Activated CD4-positive, alpha-beta T cell treated with anti-CD3 and anti-CD28 coated beads for 1 hour (primary cell): ENCODE measurements around the gene CNBD2.
"Not testable (repeated sequence)": the region's sequence is repeated elsewhere in the genome, so short reads cannot be mapped to it uniquely, and the experiment has no call there.

ENCODE experiments used
- DNase-seq: peaks from one replicate; pipeline ENCODE4 v3.0.0-alpha.2; 2020

The CNBD2 gene

DNA sequence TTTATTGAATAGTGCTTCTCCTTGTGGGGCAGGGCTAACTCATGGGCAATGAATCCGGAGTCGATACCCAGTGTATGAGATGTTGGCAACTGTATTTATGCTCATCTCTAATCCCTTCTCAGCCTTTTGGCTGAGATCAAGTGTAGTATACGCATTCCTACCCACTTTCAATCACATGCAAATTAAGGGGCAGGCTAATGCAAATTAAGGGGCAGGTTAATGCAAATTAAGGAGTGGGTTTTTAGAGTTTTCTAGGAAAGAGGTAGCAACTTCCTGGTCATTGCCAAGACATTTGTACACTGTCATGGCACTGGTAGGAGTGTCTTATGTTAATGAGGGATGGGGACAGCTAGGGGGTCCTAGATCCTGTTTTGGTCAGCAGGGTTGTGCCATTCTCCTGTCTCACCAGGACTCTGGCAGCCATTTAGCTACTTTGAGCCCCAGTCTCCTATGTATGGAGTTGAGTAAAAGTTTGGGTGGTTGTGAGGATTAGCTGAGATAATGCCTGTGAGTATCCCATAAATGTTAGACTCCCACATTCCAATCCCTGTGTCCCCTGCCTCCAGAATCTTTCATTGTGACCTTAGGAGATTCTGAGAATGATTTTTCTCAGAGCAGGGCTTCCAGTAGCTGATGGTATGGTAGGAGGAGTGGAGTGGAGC lies at the start of gene CNBD2:
Gene CNBD2, plus strand, starts transcription at position 612 of the 662 bp plus-strand sequence. CDS start 173 bp downstream, outside the sequence.
- DNase-seq = no peak

- DNase-seq = no peak
These were observed 47.9 kb upstream of the CNBD2 start for GRCh38 chr20:35920523-35920922.

DNA sequence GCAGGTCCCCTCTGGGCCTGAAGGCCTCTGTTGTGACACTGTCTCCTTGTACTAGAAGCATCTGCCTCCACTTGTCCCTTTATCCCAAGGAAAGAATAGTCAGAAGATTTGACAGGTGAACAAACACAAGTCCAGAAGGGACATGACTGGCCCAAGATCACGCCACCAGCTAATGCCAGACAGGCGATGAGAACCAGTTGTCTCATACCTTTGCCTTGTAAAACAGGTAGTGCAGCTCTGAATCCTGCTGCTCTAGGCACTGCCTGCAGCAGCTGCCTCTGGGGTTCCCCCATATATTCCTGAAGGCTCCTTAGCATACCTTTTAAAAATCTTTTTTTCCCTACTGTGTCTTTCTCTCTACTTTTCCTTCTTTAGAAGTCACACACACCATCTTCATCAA lies 39.1 kb upstream of the CNBD2 start:
- no peak for DNase-seq

GRCh38 chr20:35934050-35934449 lies 34.3 kb upstream of the CNBD2 start:
- no peak for DNase-seq

DNA sequence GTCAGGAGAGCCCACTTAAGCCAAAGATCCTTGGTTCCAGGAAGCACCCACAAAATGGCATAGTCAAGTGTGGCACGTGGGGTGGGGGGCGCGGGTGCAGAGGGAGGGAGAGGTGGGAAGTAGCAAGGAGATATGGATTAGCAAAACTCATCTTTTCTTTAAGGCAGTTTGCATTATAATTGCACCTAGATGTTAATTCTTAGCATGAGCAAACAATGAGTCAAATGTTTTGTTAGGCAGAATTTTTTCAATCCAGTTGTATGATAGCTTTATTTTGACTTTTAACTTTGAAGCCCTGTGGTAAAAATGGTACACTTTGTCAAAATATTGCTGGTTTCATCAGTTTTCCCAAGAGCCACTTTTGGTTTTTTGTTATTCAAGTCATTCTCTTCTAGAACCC lies 29.1 kb upstream of the CNBD2 start:
- DNase-seq = no peak

- no peak for DNase-seq
These were observed 26.8 kb upstream of the CNBD2 start for GRCh38 chr20:35941620-35942019.

- DNase-seq = no peak
These were observed 26.1 kb upstream of the CNBD2 start for GRCh38 chr20:35942243-35942642.

- no peak for DNase-seq
These were observed 20.9 kb upstream of the CNBD2 start for GRCh38 chr20:35947489-35947888.

GRCh38 chr20:35947907-35948306 lies 20.5 kb upstream of the CNBD2 start:
- DNase-seq = no peak

- no peak for DNase-seq
These were observed 18.3 kb upstream of the CNBD2 start for GRCh38 chr20:35950093-35950492.

- not testable (repeated sequence) for DNase-seq
These were observed 16.3 kb upstream of the CNBD2 start for GRCh38 chr20:35952080-35952479.

- DNase-seq = no peak
These were observed 15.7 kb upstream of the CNBD2 start for GRCh38 chr20:35952480-35953386.

- peak; percentile 42 for DNase-seq
These were observed 14.8 kb upstream of the CNBD2 start for GRCh38 chr20:35953387-35954199.

DNA sequence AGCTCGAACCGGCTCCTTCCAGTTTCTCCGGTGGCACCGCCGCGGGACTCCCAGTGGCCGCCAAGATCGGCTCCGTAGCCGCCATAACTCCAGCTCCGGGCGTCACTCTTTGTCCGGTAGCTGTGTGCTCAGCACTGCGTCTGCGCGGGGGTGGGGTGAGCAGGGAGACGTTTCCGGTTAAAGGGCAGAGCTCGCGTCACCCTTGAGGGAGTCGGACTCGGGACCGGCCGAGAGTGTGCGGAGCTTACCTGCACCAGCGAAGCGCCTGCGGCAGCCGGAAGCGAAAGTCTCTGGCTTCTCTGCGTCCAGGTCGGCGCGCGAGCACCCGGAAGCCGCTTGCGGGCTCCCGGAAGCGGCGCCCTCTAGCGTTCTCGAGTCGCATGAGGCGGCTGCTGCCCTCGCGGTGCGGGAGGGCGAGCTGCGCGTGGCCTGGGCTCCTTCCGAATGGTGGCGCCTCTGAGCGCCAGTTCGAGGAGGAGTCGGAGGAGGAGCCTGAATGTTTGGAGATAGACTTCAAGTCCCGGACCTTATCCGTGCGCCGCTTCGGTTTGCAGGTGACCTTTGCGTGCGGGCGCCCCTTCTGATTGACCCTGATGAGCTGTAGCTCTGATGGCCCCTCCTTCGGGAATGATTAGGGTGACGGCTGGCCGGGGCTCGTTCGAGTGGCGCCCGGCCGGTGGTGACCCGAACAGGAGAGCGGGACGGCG lies 14.0 kb upstream of the CNBD2 start, which contains the start of gene SCAND1:
Gene SCAND1, minus strand, starts transcription at position 303 of the 707 bp plus-strand sequence. Its CDS starts 218 bp downstream, at position 85.
- DNase-seq = peak; percentile 95

- DNase-seq = no peak
These were observed 13.5 kb upstream of the CNBD2 start for GRCh38 chr20:35954907-35955251.

- no peak for DNase-seq
These were observed 11.8 kb upstream of the CNBD2 start for GRCh38 chr20:35956616-35957015.

- DNase-seq = not testable (repeated sequence)
These were observed 9.1 kb upstream of the CNBD2 start for GRCh38 chr20:35959291-35959690.

DNA sequence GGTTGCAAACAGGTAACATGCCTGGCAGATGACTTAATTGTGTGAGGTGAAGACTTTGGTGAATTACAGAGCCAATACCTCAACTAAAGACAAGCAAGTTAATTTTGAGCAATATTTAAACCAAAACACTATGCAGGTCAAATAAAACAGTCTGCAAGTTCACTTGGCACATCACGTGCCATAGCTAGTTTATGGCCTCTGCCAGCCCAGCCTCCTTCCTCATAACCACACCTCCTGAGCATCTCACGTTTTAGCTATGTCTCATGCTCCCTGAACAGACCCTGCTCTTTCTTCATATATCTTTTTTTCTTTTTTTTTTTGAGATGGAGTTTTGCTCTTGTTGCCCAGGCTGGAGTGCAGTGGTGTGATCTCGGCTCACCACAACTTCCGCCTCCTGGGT lies 4.5 kb upstream of the CNBD2 start:
- no peak for DNase-seq

DNA sequence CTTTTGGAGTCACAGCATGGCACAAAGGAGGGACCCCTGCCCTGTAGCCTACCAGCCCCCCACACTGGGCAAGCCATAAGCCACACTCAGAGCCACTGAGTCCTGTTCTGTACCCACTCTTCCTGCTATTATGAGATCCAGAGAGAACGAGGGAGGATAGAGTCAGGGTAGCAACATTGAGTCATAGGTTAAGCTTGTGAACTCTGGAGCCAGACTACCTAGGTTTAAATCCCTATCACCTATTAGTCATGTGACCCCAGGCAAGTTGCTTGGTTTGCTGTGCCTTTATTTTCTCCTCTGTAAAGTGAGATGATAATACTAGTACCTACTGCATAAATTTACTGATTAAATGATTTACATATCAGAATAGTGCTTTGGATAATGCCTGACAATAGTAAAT lies 540 bp downstream of the CNBD2 start:
- no peak for DNase-seq

DNA sequence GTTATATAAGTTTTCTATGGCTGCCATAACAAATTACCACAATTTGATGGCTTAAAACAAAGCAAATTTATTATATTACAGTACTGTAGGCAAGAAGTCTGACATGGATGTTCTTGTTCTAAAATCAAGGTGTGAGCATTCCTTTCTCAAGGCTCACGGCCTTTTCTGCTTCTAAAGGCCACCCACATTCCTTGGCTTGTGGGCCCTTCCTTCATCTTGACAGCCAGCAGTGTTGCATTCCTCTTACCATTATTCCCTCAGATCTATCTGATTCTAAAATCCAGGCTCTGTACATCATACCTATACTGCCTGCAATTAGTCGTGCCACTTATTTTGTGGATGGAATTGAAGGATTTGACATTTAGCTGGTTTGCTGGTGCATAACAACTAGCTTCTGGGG lies 3.6 kb downstream of the CNBD2 start:
- DNase-seq = no peak

GRCh38 chr20:35972462-35972861 lies 4.1 kb downstream of the CNBD2 start:
- DNase-seq = no peak

GRCh38 chr20:35974256-35974655 lies 5.9 kb downstream of the CNBD2 start:
- no peak for DNase-seq
